CD4-positive, alpha-beta T cell treated with Interleukin-17A for 1 hour (primary cell): ENCODE results near the gene GPS1.

ENCODE experiments used
- DNase-seq: peaks from one replicate; pipeline ENCODE4 v3.0.0-alpha.2; 2020

The GPS1 gene

GRCh38 chr17:82092628-82092994 lies 40.9 kb downstream of the GPS1 start:
- DNase-seq: no peak

GRCh38 chr17:82092995-82093751 lies 41.5 kb downstream of the GPS1 start:
- no peak for DNase-seq

- no peak for DNase-seq
Measured at GRCh38 chr17:82094931-82095776, 43.5 kb downstream of the GPS1 start.

DNA sequence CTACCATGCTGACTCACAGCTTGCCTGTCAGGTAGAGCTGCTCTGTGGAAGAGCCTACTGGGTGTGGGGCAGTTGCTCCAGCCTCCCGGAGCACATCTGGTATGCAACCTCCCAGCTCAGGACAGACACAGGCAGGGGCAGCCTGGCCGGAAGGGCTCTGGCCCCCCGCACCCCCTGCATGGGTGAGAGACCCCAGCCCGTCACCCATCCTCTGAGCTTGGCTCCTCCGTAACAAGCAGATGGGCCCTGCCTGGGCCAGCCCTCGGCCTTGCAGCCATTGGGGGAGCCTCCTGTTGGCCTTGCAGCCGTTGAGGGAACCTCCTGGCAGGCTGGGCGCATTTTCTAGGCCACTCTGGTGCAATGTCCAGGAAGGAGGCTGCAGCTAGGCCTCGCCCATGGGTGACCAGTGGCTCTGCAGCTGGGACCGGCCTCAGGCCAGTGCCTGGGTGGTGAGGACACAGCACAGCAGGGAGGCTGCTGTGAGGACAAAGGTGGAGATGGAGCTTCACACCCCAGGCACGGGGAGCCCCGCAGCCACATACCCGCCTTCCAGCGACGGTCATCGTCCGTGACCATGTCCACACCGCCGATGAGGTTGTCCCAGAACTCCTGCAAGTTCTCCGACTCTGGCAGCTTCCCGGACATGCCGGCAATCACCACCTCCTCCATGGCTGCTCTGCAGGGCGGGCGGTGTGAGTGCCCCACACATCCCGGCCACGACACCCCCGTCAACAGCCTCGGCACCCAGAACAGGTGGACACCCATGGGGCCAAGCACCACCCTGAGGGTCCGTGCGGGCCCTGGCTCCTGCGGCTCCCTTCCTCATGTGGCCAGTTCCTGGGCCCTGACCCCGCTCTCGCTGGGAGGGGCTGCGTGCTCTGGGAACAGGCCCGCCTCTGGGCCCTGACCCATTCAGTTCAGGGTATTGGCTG lies 44.3 kb downstream of the GPS1 start:
- no peak for DNase-seq

DNA sequence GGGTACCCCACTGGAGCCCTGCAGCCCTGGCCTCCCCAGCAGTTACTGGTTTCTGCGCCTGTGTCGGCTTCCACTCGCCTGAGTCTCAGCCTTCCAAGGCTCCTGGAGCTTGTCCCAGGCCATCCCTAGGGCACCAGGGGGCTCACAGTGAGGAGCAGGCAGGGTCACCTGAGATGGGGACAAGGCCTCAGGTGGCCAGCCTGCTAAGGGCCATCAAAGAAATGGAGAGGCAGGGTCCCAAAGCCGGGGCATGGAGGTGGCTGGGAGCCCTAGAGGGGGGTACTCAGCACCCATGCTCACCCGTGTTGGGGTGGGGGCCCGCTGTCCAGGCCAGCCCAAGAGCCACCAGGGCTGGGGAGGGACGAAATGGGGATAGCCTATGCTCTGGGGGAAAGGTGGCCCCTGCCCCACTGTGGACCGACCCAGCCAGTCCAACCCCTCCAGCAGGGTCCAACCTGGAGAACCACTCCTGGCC lies 45.0 kb downstream of the GPS1 start:
- DNase-seq: no peak

GRCh38 chr17:82097184-82097918 lies 45.7 kb downstream of the GPS1 start:
- DNase-seq: peak; percentile 19

DNA sequence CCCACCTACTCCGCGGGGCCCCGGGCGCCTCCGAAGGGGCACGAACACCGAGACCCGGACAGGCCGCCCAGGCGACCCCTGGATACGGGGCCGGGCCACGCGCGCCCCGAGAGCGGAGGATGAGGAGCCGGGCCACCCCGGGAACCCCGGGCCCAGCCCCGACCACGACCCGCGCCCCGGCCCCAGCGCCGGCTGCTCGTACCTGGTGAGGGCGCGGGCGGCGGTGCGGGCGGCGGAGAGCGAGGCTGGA lies 46.1 kb downstream of the GPS1 start:
- DNase-seq: no peak

- peak; percentile 95 for DNase-seq
Measured at GRCh38 chr17:82098169-82098938, 46.7 kb downstream of the GPS1 start, which contains the start of gene FASN. FASN (minus strand) TSS chr17:82098236; CDS start chr17:82096445, 1,791 bp downstream.

DNA sequence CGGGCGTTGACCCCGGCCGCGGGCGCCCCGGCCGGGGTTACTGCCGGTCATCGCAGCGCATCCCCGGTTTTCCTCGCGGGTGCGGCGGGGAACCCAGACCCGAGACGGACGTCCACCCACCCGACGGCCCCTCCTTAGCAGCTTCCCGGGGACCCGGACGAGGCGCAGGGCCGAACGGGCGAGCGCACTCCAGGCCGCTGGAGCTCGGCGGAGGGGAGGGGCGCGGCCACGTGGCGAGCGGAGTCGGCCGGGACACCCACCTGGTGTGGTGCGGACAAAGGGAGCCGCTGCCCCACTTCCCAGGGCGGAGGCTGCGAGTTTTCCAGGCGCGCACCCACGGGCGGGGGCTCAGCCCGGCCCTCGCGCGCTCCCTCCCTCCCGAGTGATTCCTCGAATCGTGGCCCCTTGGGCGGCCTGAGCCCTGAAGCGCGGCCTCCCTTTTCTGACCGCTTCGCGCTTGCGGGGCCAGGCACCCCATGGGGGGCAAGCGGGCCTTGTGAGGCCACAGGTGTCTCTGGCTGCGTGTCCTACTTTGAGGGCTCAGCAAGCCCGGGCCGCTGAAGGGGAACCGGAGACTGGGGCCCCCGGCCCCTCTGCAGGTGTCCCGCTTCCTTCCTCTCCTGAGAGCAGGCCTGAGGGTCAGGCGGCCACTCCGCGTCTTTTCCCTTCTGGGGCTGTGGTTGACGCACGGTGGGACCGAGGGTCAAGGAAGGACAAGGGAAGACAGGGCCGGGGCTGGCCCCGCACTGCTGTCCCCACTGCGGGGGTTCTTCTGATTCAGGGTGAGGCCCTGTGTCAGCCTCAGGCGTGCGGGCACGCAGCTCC lies 47.5 kb downstream of the GPS1 start:
- DNase-seq: no peak

- no peak for DNase-seq
Measured at GRCh38 chr17:82100502-82101298, 49.0 kb downstream of the GPS1 start.

DNA sequence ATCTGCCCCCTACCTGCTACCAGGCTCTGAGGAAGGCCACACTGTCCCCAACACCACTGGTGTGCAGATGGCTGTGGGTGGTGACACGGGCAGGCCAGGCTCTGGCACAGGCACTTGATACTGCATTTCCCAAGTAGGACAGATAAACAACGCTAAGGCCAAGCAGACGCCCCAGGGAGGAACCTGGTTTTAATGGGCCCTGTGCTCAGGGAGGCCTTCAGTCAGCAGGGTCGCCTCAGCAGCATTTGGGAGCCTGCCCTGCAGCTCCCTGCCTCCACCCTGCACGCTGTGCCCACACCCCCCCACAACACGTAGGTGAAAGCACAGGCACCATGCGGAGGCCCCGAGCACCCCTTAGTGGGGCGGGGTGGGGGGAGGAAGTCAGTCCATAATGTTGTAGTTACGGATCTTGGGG lies 49.6 kb downstream of the GPS1 start:
- DNase-seq: no peak

DNA sequence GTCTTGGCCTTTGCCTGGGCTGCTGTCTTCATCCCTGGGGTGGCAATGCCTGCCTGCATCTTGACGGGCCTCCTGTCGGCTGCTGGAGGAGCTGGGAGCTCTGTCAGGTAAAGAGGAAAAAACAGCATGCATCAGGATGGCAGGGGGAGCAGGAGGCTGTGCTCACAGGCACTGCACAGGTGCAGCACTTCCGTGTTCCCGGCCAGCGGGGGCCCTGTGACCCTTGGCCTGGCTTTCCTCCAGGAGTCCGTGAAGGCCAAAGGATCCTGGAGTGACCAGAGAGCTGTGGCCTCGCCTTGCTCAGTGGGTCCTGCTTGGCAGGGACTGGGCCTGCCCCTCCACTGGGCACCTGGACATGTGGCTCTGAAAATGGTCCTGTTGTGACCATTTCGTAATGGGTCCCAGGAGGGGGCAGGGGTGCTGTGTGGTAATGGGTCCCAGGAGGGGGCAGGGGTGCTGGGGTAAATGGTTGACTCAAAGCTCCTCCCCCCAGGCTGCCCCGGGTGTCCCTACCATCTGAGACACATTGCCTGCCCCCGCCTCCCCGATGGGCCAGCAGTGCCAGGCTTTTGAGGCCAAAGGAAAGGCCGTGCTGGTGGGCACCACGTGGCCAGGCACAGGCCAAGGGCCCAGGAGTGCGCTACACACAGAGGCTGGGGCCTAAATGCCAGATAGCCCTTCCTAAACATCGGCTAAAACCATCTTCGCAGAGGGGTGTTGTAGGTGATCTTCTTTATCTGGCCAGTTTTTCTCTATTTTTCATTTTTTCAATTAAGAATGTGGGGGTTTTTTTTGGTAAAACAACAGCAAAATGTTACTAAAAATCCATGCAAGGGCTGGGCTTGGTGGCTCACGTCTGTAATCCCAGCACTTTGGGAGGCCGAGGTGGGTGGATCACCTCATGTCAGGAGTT lies 50.3 kb downstream of the GPS1 start:
- no peak for DNase-seq

DNA sequence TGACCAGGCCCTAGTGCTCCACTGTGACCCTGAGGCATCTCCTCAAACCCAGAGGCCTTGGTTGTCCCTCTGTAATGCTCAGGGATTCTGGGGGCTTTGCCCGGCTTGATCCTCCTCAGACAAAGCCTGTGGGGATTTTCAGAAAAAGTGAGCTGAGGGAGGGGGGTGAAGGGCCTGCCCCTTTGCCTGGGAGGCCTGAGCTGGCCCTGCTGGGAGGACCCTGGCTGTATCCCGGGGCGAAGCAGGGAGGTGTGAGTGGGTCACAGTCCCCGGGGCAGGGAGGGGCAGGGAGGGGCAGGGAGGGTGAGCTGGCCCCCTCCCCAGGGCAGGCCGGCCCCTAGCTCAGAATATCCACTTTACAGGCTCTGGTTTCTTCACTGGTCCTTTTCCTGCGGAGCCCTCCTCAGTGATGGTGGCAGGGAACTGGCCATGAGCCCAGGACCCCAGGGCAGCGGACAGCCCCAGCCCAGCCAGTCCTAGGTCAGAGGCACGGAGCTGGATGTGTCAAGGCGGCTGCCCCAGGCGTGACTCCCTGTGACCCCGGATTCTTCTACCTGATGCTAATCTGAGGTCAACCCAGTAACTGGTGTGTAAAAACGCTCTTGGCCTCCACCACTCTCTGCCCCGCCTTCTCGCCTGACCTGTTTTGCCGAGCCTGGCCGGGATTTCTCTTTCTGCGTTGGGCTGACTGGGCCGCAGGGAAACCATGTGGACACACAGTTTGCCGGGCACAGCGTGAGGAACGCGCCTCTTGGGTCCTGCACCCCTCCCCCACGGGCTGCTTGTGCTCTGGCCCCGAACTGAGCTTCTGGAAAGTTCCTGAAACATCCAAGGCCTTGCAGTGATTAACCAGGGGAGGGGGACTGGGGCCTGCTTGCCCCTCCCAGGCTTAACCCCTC lies 52.1 kb downstream of the GPS1 start:
- no peak for DNase-seq

- no peak for DNase-seq
Measured at GRCh38 chr17:82104797-82105416, 53.2 kb downstream of the GPS1 start.

GRCh38 chr17:82105417-82105881 lies 53.8 kb downstream of the GPS1 start:
- DNase-seq: no peak

DNA sequence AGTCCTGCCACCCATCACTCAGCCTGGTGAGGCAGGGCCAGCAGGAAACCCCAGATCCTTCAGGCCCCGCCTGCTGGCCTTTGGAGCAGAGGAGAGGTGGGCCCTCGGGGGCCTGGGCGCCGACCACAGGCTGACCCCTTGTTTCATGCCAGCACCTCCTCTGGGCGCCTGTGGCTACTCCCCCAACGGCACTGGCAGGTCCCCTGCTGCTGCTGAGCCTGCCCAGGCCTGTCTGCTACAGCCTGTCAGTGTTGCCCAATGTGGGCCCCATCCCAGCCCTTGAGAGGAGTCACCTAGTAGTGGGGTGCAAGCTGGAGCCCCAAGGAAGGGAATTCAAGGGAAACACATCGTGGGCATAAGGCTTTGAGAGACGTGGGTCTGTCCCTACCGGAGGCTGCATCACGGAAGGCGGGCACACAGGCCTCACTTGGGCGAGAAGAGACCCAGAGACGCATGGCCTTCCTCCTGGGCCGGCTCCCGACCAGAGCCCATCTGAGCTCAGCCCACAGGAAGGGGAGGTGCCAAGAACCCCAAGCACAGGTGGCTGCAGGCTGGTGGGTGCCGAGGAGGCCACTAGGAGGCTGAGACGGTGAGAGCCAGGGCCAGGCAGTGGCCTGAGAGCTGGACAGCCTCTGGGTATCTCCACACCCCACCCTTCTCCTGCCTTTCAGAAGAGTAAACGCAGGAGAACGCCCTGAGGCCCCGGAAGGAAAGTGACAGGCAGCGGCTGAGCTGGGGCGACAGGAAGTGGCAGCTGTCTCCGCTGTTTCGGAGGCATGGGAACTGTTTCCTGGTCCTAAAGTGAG lies 54.4 kb downstream of the GPS1 start:
- DNase-seq: peak; percentile 71
